ENCODE data around the gene HAVCR2.

HAVCR2 gene

GRCh38 chr5:157108976-157109375 lies at the start of gene HAVCR2:
Gene HAVCR2 (minus strand): TSS chr5:157109044. CDS start chr5:157108983, 61 bp downstream.
- DNase-seq (ENCODE audit: low spot score): peak; percentile 25

- DNase-seq (ENCODE audit: low spot score): no peak
Measured at GRCh38 chr5:157157293-157157891, 48.5 kb upstream of the HAVCR2 start.

- DNase-seq (ENCODE audit: low spot score): no peak
Measured at GRCh38 chr5:157155297-157155696, 46.5 kb upstream of the HAVCR2 start.

GRCh38 chr5:157150995-157151394 lies 42.2 kb upstream of the HAVCR2 start:
- DNase-seq (ENCODE audit: low spot score): no peak

- DNase-seq (ENCODE audit: low spot score): peak; percentile 68
Measured at GRCh38 chr5:157148734-157149615, 40.1 kb upstream of the HAVCR2 start.

GRCh38 chr5:157143127-157143971 lies 34.5 kb upstream of the HAVCR2 start:
- DNase-seq (ENCODE audit: low spot score): peak; percentile 34

- peak; percentile 99 for DNase-seq (ENCODE audit: low spot score)
Measured at GRCh38 chr5:157142317-157143126, 33.7 kb upstream of the HAVCR2 start, which contains the start of gene MED7. Gene MED7 (minus strand): TSS chr5:157142865. CDS start chr5:157139431, 3,434 bp downstream.

- DNase-seq (ENCODE audit: low spot score): no peak
Measured at GRCh38 chr5:157137691-157138090, 28.8 kb upstream of the HAVCR2 start.

- DNase-seq (ENCODE audit: low spot score): no peak
Measured at GRCh38 chr5:157132281-157132612, 23.4 kb upstream of the HAVCR2 start.

GRCh38 chr5:157130925-157131324 lies 22.1 kb upstream of the HAVCR2 start:
- peak; percentile 27 for DNase-seq (ENCODE audit: low spot score)

- no peak for DNase-seq (ENCODE audit: low spot score)
Measured at GRCh38 chr5:157121709-157122108, 12.9 kb upstream of the HAVCR2 start.

- no peak for DNase-seq (ENCODE audit: low spot score)
Measured at GRCh38 chr5:157120102-157120501, 11.3 kb upstream of the HAVCR2 start.

- DNase-seq (ENCODE audit: low spot score): no peak
Measured at GRCh38 chr5:157116483-157116954, 7.7 kb upstream of the HAVCR2 start.

GRCh38 chr5:157115502-157115901 lies 6.7 kb upstream of the HAVCR2 start:
- DNase-seq (ENCODE audit: low spot score): no peak

- DNase-seq (ENCODE audit: low spot score): no peak
Measured at GRCh38 chr5:157115012-157115411, 6.2 kb upstream of the HAVCR2 start.

- DNase-seq (ENCODE audit: low spot score): no peak
Measured at GRCh38 chr5:157113002-157113401, 4.2 kb upstream of the HAVCR2 start.

GRCh38 chr5:157109744-157110143 lies 900 bp upstream of the HAVCR2 start:
- DNase-seq (ENCODE audit: low spot score): no peak

GRCh38 chr5:157107508-157107907 lies 1.3 kb downstream of the HAVCR2 start:
- peak; percentile 77 for DNase-seq (ENCODE audit: low spot score)

- DNase-seq (ENCODE audit: low spot score): peak; percentile 64
Measured at GRCh38 chr5:157106630-157107461, 2.0 kb downstream of the HAVCR2 start.

GRCh38 chr5:157100140-157100679 lies 8.6 kb downstream of the HAVCR2 start:
- peak; percentile 73 for DNase-seq (ENCODE audit: low spot score)
